Tibial artery (tissue), 4 donors: ENCODE measurements around the gene ADAMTSL3.

Experiments used
- DNase-seq, 2 donors: peaks; one replicate each; pipeline ENCODE4 v3.0.0-alpha.2; 2019
- H3K27ac ChIP-seq, 2 donors: fragments of 200-600 bp; sonication (generic) in 1 of 2; 1 replicate in 1 of 2; 2 replicates in 1 of 2; pipeline ENCODE4 v1.5.1; 2018 to 2019; ENCODE audit warnings: mild to moderate bottlenecking in 1 of 2
- H3K27me3 ChIP-seq, 2 donors: fragments of 200-600 bp; sonication (generic) in 1 of 2; one replicate each; pipeline versions ENCODE4 v1.5.1 to v1.6.0; 2016 to 2019
- H3K36me3 ChIP-seq, 3 donors: fragments of 200-600 bp; sonication (generic) in 2 of 3; one replicate each; pipeline ENCODE4 v1.5.1; 2016 to 2019; ENCODE audit warnings: mild to moderate bottlenecking in 2 of 3
- H3K4me1 ChIP-seq, 4 donors: fragments of 200-600 bp; sonication (generic) in 2 of 4; 1 replicate in 3 of 4; 2 replicates in 1 of 4; pipeline ENCODE4 v1.5.1; 2016 to 2019
- H3K4me3 ChIP-seq, 2 donors: fragments of 200-600 bp; sonication (generic) in 1 of 2; 1 replicate in 1 of 2; 2 replicates in 1 of 2; pipeline ENCODE4 v1.5.1; 2018 to 2019; ENCODE audit warnings: mild to moderate bottlenecking in 2 of 2
- H3K9me3 ChIP-seq, 3 donors: fragments of 200-600 bp; sonication (generic) in 1 of 3; one replicate each; pipeline ENCODE4 v1.5.1; 2016 to 2019
- CTCF ChIP-seq, 2 experiments: fragments of 200-600 bp in 1 of 2; fragments of 450-650 bp in 1 of 2; IDR thresholded peaks; one replicate each; pipeline ENCODE4 v1.5.1; 2017 to 2019; ENCODE audit warnings: antibody characterized with exemption in 2 of 2, mild to moderate bottlenecking in 1 of 2, moderate library complexity in 1 of 2
- intact Hi-C: fragments of 100-400 bp; cut with DNase I; formaldehyde crosslinking; loops from one replicate; pipeline ENCODE4 v1.15.0; 2023; ENCODE audit warnings: low total_unique reads

Gene ADAMTSL3

GRCh38 chr15:83830381-83830780 is 176.5 kb downstream of the ADAMTSL3 start:
- no peak overlapping the region for H3K4me3 ChIP-seq
- TF ChIP-seq CTCF (IDR thresholded peaks at IDR 0.05): no peak
- no peak for DNase-seq
- intact Hi-C loops: no loop called here
- no peaks in the 10 kb centered on the region for H3K4me1 ChIP-seq
- H3K27me3 ChIP-seq: no peaks in the 10 kb centered on the region
- no peaks in the 10 kb centered on the region for H3K36me3 ChIP-seq
- no peak overlapping the region for H3K27ac ChIP-seq
- H3K9me3 ChIP-seq: no peaks in the 10 kb centered on the region

- no peak for TF ChIP-seq CTCF (IDR thresholded peaks at IDR 0.05)
- Histone ChIP-seq H3K9me3 (no peaks in the 10 kb centered on the region), H3K4me3 (no peak overlapping the region), H3K27me3 (no peaks in the 10 kb centered on the region), H3K27ac (no peak overlapping the region), H3K36me3 (no peaks in the 10 kb centered on the region), H3K4me1 (no peaks in the 10 kb centered on the region)
- intact Hi-C loops: no loop called here
- DNase-seq: no peak
These were observed 179.6 kb downstream of the ADAMTSL3 start for GRCh38 chr15:83833569-83833968.

GRCh38 chr15:83835479-83835878 is 181.6 kb downstream of the ADAMTSL3 start:
- peak in 1 of 2 donors; percentile 39 for DNase-seq
- Histone ChIP-seq H3K4me3 (no peak overlapping the region), H3K27ac (no peak overlapping the region), H3K36me3 (no peaks in the 10 kb centered on the region), H3K4me1 (no peaks in the 10 kb centered on the region), H3K9me3 (no peaks in the 10 kb centered on the region), H3K27me3 (no peaks in the 10 kb centered on the region)
- intact Hi-C loops: no loop called here
- TF ChIP-seq CTCF (IDR thresholded peaks at IDR 0.05): no peak

- Histone ChIP-seq H3K36me3 (no peaks in the 10 kb centered on the region), H3K4me3 (no peak overlapping the region), H3K9me3 (no peaks in the 10 kb centered on the region), H3K4me1 (peaks cover 0 to 3% (median 0%) of the 10 kb centered on the region in 4 donors), H3K27ac (no peak overlapping the region), H3K27me3 (no peaks in the 10 kb centered on the region)
- TF ChIP-seq CTCF (IDR thresholded peaks at IDR 0.05): peak; percentile 23 to 42
- intact Hi-C loops: no loop called here
- peak in 1 of 2 donors; percentile 42 for DNase-seq
These were observed 184.1 kb downstream of the ADAMTSL3 start for GRCh38 chr15:83837945-83838571.

- Histone ChIP-seq H3K27ac (no peak overlapping the region), H3K36me3 (no peaks in the 10 kb centered on the region), H3K27me3 (no peaks in the 10 kb centered on the region), H3K4me3 (no peak overlapping the region), H3K9me3 (no peaks in the 10 kb centered on the region), H3K4me1 (peaks cover 0 to 10% (median under 1%) of the 10 kb centered on the region in 4 donors)
- no peak for DNase-seq
- intact Hi-C loops: no loop called here
- TF ChIP-seq CTCF (IDR thresholded peaks at IDR 0.05): no peak
These were observed 184.8 kb downstream of the ADAMTSL3 start for GRCh38 chr15:83838763-83839162.

- Histone ChIP-seq H3K9me3 (no peaks in the 10 kb centered on the region), H3K27ac (no peak overlapping the region), H3K36me3 (no peaks in the 10 kb centered on the region), H3K4me1 (peaks cover 0 to 24% (median 5%) of the 10 kb centered on the region in 4 donors), H3K4me3 (no peak overlapping the region), H3K27me3 (no peaks in the 10 kb centered on the region)
- no peak for DNase-seq
- intact Hi-C loops: no loop called here
- no peak for TF ChIP-seq CTCF (IDR thresholded peaks at IDR 0.05)
These were observed 188.4 kb downstream of the ADAMTSL3 start for GRCh38 chr15:83842281-83842680.
